HepG2 (cell line): ENCODE results near the gene PYGL. TPM values are rescaled to one million over a fixed set of nuclear protein-coding genes. Genes with fewer than 3 reads are reported as not detected.

Experiments used
- EHMT2 ChIP-seq: fragments of 200-600 bp; sonication (generic); IDR thresholded peaks from 2 replicates; pipeline ENCODE4 v1.7.0; 2017; ENCODE audit warnings: antibody characterized with exemption, low read depth, low read length, borderline replicate concordance
- JARID2 ChIP-seq: sonication (generic); formaldehyde crosslinking; IDR thresholded peaks from 2 replicates; pipeline ENCODE4 v1.8.1; 2023; ENCODE audit warnings: missing genetic modification reagents, inconsistent platforms; ENCODE audit not compliant: insufficient replicate concordance
- KDM1A ChIP-seq: IDR thresholded peaks from 2 replicates; pipeline ENCODE4 v1.6.1; 2016; ENCODE audit warnings: missing compliant biosample characterization
- KMT2A ChIP-seq: sonication (generic); formaldehyde crosslinking; IDR thresholded peaks from 2 replicates; pipeline ENCODE4 v1.4.0; 2020; ENCODE audit warnings: missing genetic modification reagents
- NFATC3 ChIP-seq: sonication (generic); formaldehyde crosslinking; IDR thresholded peaks from 2 replicates; pipeline ENCODE4 v1.5.1; 2020; ENCODE audit warnings: mild to moderate bottlenecking, missing genetic modification reagents
- NFKB2 ChIP-seq: sonication (generic); formaldehyde crosslinking; IDR thresholded peaks from 2 replicates; pipeline ENCODE4 v1.4.0; 2020; ENCODE audit warnings: missing genetic modification reagents, borderline replicate concordance
- TARDBP ChIP-seq: sonication (generic); formaldehyde crosslinking; IDR thresholded peaks from 2 replicates; pipeline ENCODE4 v1.8.0; 2022; ENCODE audit warnings: mild to moderate bottlenecking, missing genetic modification reagents
- YY1 ChIP-seq: IDR thresholded peaks from 2 replicates; pipeline ENCODE4 v1.6.1; 2011; ENCODE audit warnings: low read length, low read depth, moderate library complexity, mild to moderate bottlenecking; ENCODE audit not compliant: insufficient read depth, insufficient replicate concordance
- ZNF329 ChIP-seq: sonication (generic); formaldehyde crosslinking; IDR thresholded peaks from 2 replicates; pipeline ENCODE4 v1.9.0; 2021; ENCODE audit warnings: low read depth, mild to moderate bottlenecking, missing genetic modification reagents
- ZNF550 ChIP-seq: sonication (generic); formaldehyde crosslinking; IDR thresholded peaks from 2 replicates; pipeline ENCODE4 v1.4.0; 2020; ENCODE audit warnings: mild to moderate bottlenecking, missing genetic modification reagents, borderline replicate concordance
- ZNF564 ChIP-seq: sonication (generic); formaldehyde crosslinking; IDR thresholded peaks from 2 replicates; pipeline ENCODE4 v1.8.1; 2023; ENCODE audit warnings: mild to moderate bottlenecking, missing genetic modification reagents
- ZNF607 ChIP-seq: sonication (generic); formaldehyde crosslinking; IDR thresholded peaks from 2 replicates; pipeline ENCODE4 v1.5.1; 2020; ENCODE audit warnings: missing genetic modification reagents, mild to moderate bottlenecking, borderline replicate concordance
- ZNF724P ChIP-seq: sonication (generic); formaldehyde crosslinking; IDR thresholded peaks from 2 replicates; pipeline ENCODE4 v1.8.0; 2022; ENCODE audit warnings: missing genetic modification reagents, borderline replicate concordance
- polyA plus RNA-seq, 8 experiments: library from polyadenylated mRNA; depleted of rRNA in 3 of 8; stranded (reverse) in 7 of 8; unstranded in 1 of 8; fragments of >200 nt; fragmentation: Illumina TruSeq in 4 of 8; extraction: Trizol in 4 of 8; gene quantifications; 2 replicates each; pipeline versions ENCODE4 v1.2.1 to v1.2.3, GENCODE V29; 2011 to 2016; ENCODE audit warnings: low read depth in 4 of 8, missing spikeins in 1 of 8, mixed read lengths in 1 of 8; ENCODE audit not compliant: insufficient read depth in 1 of 8
- total RNA-seq, 5 experiments: library from RNA; depleted of rRNA; stranded (reverse); fragments of >200 nt; fragmentation: Illumina TruSeq; extraction: Trizol; gene quantifications; 2 replicates each; pipeline ENCODE4 v1.2.3, GENCODE V29; 2016; ENCODE audit warnings: low read depth in 1 of 5
- TF ChIP-seq, protein P1 (sequence below): sonication (generic); formaldehyde crosslinking; IDR thresholded peaks from 2 replicates; pipeline ENCODE4 v1.8.0; 2022; ENCODE audit warnings: missing genetic modification reagents, mild to moderate bottlenecking, moderate library complexity, borderline replicate concordance
- TF ChIP-seq, protein P2 (sequence below): sonication (generic); formaldehyde crosslinking; IDR thresholded peaks from 2 replicates; pipeline ENCODE4 v1.4.0; 2020; ENCODE audit warnings: missing genetic modification reagents, mild to moderate bottlenecking, borderline replicate concordance
- TF ChIP-seq, protein P3 (sequence below): sonication (generic); formaldehyde crosslinking; IDR thresholded peaks from 2 replicates; pipeline ENCODE4 v1.5.0; 2020; ENCODE audit warnings: missing genetic modification reagents
- TF ChIP-seq, protein P4 (sequence below): sonication (generic); formaldehyde crosslinking; IDR thresholded peaks from 2 replicates; pipeline ENCODE4 v1.4.0; 2020; ENCODE audit warnings: missing genetic modification reagents, borderline replicate concordance
- TF ChIP-seq, protein P5 (sequence below): sonication (generic); formaldehyde crosslinking; IDR thresholded peaks from 2 replicates; pipeline ENCODE4 v1.5.1; 2020; ENCODE audit warnings: missing genetic modification reagents, mild to moderate bottlenecking, borderline replicate concordance
- TF ChIP-seq, protein P6 (sequence below): sonication (generic); formaldehyde crosslinking; IDR thresholded peaks from 2 replicates; pipeline ENCODE4 v1.4.0; 2020; ENCODE audit warnings: missing genetic modification reagents

PYGL gene
- total and polyA plus RNA-seq, 2 of the 13 experiments (the other 11 are each of a cell fraction or from before 2014, with no cell fraction given), result 98.4 to 110 TPM

DNA sequence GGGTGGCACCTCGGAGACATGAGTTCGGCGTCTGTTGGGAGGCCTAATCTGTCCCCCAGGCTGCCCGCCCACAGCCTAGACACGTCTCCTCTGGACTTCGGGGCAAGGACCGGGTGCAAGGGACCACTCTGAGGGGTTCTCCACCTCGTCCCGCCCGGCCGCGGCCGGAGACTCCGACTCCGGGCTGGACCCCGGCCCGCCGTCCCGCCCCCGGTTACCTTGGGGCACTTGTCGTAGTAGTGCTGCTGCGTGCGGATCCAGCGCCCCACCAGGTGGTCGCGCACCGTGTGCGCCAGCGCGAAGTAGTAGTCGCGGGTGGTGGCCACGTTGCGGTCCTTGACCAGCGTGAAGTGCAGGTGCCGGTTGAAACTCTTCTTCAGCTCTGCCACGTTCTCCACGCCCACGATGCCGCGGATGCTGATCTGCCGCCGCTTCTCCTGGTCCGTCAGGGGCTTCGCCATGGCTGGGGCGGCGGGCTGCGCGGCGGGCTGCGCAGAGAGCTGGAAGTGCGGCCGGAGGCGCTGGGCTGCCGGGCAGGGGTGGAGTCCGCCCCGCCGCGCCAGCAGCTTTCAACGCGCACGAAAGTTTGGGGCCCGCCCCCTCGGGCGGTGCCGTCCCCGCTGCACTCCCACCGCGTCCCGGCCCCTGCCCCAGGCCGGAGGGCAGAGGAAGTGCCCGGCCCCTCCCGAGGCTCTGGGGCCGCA is at the start of gene PYGL (continued):
- TF ChIP-seq, protein P1, sequence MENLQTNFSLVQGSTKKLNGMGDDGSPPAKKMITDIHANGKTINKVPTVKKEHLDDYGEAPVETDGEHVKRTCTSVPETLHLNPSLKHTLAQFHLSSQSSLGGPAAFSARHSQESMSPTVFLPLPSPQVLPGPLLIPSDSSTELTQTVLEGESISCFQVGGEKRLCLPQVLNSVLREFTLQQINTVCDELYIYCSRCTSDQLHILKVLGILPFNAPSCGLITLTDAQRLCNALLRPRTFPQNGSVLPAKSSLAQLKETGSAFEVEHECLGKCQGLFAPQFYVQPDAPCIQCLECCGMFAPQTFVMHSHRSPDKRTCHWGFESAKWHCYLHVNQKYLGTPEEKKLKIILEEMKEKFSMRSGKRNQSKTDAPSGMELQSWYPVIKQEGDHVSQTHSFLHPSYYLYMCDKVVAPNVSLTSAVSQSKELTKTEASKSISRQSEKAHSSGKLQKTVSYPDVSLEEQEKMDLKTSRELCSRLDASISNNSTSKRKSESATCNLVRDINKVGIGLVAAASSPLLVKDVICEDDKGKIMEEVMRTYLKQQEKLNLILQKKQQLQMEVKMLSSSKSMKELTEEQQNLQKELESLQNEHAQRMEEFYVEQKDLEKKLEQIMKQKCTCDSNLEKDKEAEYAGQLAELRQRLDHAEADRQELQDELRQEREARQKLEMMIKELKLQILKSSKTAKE, result 0 out of 2 replicates have a peak, but pooled peaks have one; percentile 1
- TF ChIP-seq NFATC3 (no peak), ZNF724P (CRISPR knock-in tag) (peak; percentile 75; the same call in 1 of the 2 replicates), EHMT2 (no peak), JARID2 (CRISPR knock-in tag) (no peak), TARDBP (CRISPR knock-in tag) (no peak), ZNF607 (CRISPR knock-in tag) (peak; percentile 52), ZNF329 (CRISPR knock-in tag) (peak; percentile 38; the same call in 1 of the 2 replicates), KDM1A (no peak), KMT2A (CRISPR knock-in tag) (no peak), ZNF550 (CRISPR knock-in tag) (no peak), YY1 (peak; percentile 14), ZNF564 (CRISPR knock-in tag) (0 out of 2 replicates have a peak, but pooled peaks have one; percentile 59), NFKB2 (CRISPR knock-in tag) (peak; percentile 77; the same call in 1 of the 2 replicates)
- TF ChIP-seq, protein P2, sequence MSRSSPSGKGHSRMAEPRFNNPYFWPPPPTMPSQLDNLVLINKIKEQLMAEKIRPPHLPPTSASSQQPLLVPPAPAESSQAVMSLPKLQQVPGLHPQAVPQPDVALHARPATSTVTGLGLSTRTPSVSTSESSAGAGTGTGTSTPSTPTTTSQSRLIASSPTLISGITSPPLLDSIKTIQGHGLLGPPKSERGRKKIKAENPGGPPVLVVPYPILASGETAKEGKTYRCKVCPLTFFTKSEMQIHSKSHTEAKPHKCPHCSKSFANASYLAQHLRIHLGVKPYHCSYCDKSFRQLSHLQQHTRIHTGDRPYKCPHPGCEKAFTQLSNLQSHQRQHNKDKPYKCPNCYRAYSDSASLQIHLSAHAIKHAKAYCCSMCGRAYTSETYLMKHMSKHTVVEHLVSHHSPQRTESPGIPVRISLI (CRISPR knock-in tag), result no peak
- TF ChIP-seq, protein P3, sequence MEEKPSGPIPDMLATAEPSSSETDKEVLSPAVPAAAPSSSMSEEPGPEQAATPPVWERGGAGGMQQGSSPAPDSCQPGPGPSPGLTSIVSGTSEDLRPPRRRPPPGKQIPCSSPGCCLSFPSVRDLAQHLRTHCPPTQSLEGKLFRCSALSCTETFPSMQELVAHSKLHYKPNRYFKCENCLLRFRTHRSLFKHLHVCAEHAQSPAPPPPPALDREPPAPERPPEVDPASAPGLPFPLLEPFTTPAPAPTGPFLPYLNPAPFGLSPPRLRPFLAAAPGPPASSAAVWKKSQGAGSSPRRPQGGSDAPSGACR, result no peak
- TF ChIP-seq, protein P4, sequence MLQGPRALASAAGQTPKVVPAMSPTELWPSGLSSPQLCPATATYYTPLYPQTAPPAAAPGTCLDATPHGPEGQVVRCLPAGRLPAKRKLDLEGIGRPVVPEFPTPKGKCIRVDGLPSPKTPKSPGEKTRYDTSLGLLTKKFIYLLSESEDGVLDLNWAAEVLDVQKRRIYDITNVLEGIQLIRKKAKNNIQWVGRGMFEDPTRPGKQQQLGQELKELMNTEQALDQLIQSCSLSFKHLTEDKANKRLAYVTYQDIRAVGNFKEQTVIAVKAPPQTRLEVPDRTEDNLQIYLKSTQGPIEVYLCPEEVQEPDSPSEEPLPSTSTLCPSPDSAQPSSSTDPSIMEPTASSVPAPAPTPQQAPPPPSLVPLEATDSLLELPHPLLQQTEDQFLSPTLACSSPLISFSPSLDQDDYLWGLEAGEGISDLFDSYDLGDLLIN, result no peak
- TF ChIP-seq, protein P5, sequence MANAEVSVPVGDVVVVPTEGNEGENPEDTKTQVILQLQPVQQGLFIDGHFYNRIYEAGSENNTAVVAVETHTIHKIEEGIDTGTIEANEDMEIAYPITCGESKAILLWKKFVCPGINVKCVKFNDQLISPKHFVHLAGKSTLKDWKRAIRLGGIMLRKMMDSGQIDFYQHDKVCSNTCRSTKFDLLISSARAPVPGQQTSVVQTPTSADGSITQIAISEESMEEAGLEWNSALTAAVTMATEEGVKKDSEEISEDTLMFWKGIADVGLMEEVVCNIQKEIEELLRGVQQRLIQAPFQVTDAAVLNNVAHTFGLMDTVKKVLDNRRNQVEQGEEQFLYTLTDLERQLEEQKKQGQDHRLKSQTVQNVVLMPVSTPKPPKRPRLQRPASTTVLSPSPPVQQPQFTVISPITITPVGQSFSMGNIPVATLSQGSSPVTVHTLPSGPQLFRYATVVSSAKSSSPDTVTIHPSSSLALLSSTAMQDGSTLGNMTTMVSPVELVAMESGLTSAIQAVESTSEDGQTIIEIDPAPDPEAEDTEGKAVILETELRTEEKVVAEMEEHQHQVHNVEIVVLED (CRISPR knock-in tag), result peak; percentile 15; the same call in 1 of the 2 replicates
- TF ChIP-seq, protein P6, sequence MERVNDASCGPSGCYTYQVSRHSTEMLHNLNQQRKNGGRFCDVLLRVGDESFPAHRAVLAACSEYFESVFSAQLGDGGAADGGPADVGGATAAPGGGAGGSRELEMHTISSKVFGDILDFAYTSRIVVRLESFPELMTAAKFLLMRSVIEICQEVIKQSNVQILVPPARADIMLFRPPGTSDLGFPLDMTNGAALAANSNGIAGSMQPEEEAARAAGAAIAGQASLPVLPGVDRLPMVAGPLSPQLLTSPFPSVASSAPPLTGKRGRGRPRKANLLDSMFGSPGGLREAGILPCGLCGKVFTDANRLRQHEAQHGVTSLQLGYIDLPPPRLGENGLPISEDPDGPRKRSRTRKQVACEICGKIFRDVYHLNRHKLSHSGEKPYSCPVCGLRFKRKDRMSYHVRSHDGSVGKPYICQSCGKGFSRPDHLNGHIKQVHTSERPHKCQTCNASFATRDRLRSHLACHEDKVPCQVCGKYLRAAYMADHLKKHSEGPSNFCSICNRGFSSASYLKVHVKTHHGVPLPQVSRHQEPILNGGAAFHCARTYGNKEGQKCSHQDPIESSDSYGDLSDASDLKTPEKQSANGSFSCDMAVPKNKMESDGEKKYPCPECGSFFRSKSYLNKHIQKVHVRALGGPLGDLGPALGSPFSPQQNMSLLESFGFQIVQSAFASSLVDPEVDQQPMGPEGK (CRISPR knock-in tag), result no peak
